BJ (cell line): ENCODE measurements around the gene BCAS1. TPM values are rescaled to one million over a fixed set of nuclear protein-coding genes. Genes with fewer than 3 reads are reported as not detected.

Experiments used
- CTCF ChIA-PET: fragments of 350-600 bp; formaldehyde crosslinking; extraction: SDS; loops from one replicate; lab custom pipeline; 2021; ENCODE audit warnings: antibody characterized with exemption, inconsistent platforms; lab: Yijun Ruan, JAX
- POLR2A ChIA-PET: fragments of 300-600 bp; sonication (Branson Sonifier 250); formaldehyde crosslinking; extraction: SDS; loops from one replicate; lab custom pipeline; 2021; ENCODE audit warnings: antibody characterized with exemption; lab: Charles Lee
- DNase-seq: peaks from one replicate; pipeline ENCODE4 v3.0.0-alpha.2; 2011; ENCODE audit warnings: low read depth
- H3K27me3 ChIP-seq: 2 replicates; pipeline ENCODE4 v1.6.0; 2011; ENCODE audit warnings: low read length; ENCODE audit not compliant: control insufficient read depth, insufficient read depth
- H3K36me3 ChIP-seq: 2 replicates; pipeline ENCODE4 v1.5.1; 2011; ENCODE audit warnings: low read length; ENCODE audit not compliant: control insufficient read depth, insufficient read depth
- H3K4me3 ChIP-seq: 2 replicates; pipeline ENCODE4 v1.5.1; 2011; ENCODE audit warnings: low read depth, mild to moderate bottlenecking, control low read depth, low read length
- CTCF ChIP-seq: IDR thresholded peaks from 2 replicates; pipeline ENCODE4 v1.5.1; 2011; ENCODE audit warnings: low read depth, mild to moderate bottlenecking, control low read depth, inconsistent platforms, low read length, moderate library complexity; ENCODE audit not compliant: insufficient read depth
- polyA plus RNA-seq: library from polyadenylated mRNA; depleted of rRNA; stranded (reverse); fragments of >200 nt; gene quantifications from 2 replicates; pipeline ENCODE4 v1.2.3, GENCODE V29; 2011

The BCAS1 gene
- polyA plus RNA-seq, 1 experiment: not detected

GRCh38 chr20:53970232-53970631, 100.2 kb downstream of the BCAS1 start:
- no peak for DNase-seq
- Histone ChIP-seq H3K27me3 (no peaks in the 10 kb centered on the region), H3K4me3 (no peak overlapping the region), H3K36me3 (no peaks in the 10 kb centered on the region)
- ChIA-PET POLR2A (no interaction called here), CTCF (no interaction called here)
- no peak for TF ChIP-seq CTCF

- ChIA-PET POLR2A (no interaction called here), CTCF (no interaction called here)
- no peaks in the 10 kb centered on the region for H3K27me3 ChIP-seq
- H3K4me3 ChIP-seq: no peak overlapping the region
- no peak for DNase-seq
- TF ChIP-seq CTCF: no peak
- H3K36me3 ChIP-seq: no peaks in the 10 kb centered on the region
Observed at GRCh38 chr20:53967527-53967926, 102.9 kb downstream of the BCAS1 start.

GRCh38 chr20:53966774-53967398, 103.5 kb downstream of the BCAS1 start:
- DNase-seq: no peak
- POLR2A ChIA-PET: no interaction called here
- TF ChIP-seq CTCF: no peak
- no peak overlapping the region for H3K4me3 ChIP-seq
- no peaks in the 10 kb centered on the region for H3K27me3 ChIP-seq
- CTCF ChIA-PET: no interaction called here
- H3K36me3 ChIP-seq: no peaks in the 10 kb centered on the region

GRCh38 chr20:53964501-53965253, 105.7 kb downstream of the BCAS1 start:
- ChIA-PET POLR2A (no interaction called here), CTCF (no interaction called here)
- TF ChIP-seq CTCF: no peak

GRCh38 chr20:53964067-53964466, 106.3 kb downstream of the BCAS1 start:
- TF ChIP-seq CTCF: no peak
- ChIA-PET CTCF (interaction anchor here (1.1 kb wide), 1 partner anchor 9 kb away, joined by 3 read pairs; no protein-coding TSS in a partner anchor), POLR2A (no interaction called here)
- no peak for DNase-seq
- Histone ChIP-seq H3K36me3 (no peaks in the 10 kb centered on the region), H3K27me3 (no peaks in the 10 kb centered on the region), H3K4me3 (no peak overlapping the region)

More at GRCh38 chr20:53964501-53965253, 105.7 kb downstream of the BCAS1 start:
- DNase-seq: no peak
- Histone ChIP-seq H3K36me3 (no peaks in the 10 kb centered on the region), H3K4me3 (no peak overlapping the region), H3K27me3 (no peaks in the 10 kb centered on the region)
